Ishikawa (cell line): ENCODE measurements around the gene DPT.

Source experiments
- CEBPB ChIP-seq: IDR thresholded peaks from 2 replicates; pipeline ENCODE4 v1.6.1; 2012
- CREB1 ChIP-seq: IDR thresholded peaks from 2 replicates; pipeline ENCODE4 v1.6.1; 2012; ENCODE audit warnings: low read depth
- EGR1 ChIP-seq: IDR thresholded peaks from 2 replicates; pipeline ENCODE4 v1.6.1; 2012
- EP300 ChIP-seq: IDR thresholded peaks from 2 replicates; pipeline ENCODE4 v1.6.1; 2012; ENCODE audit warnings: borderline replicate concordance
- FOXM1 ChIP-seq: IDR thresholded peaks from 2 replicates; pipeline ENCODE4 v1.6.1; 2012; ENCODE audit warnings: low read depth, borderline replicate concordance
- MAX ChIP-seq: IDR thresholded peaks from 2 replicates; pipeline ENCODE4 v1.6.1; 2012
- NFIC ChIP-seq: IDR thresholded peaks from 2 replicates; pipeline ENCODE4 v1.6.1; 2012
- RAD21 ChIP-seq: IDR thresholded peaks from 2 replicates; pipeline ENCODE4 v1.6.1; 2012; ENCODE audit warnings: low read depth
- REST ChIP-seq: IDR thresholded peaks from 2 replicates; pipeline ENCODE4 v1.6.1; 2012; ENCODE audit warnings: low read depth, mild to moderate bottlenecking
- TAF1 ChIP-seq: IDR thresholded peaks from 2 replicates; pipeline ENCODE4 v1.6.1; 2012; ENCODE audit warnings: low read depth, mild to moderate bottlenecking
- TCF12 ChIP-seq: IDR thresholded peaks from 2 replicates; pipeline ENCODE4 v1.6.1; 2012; ENCODE audit warnings: low read depth
- TEAD4 ChIP-seq: IDR thresholded peaks from 2 replicates; pipeline ENCODE4 v1.6.1; 2012
- YY1 ChIP-seq: IDR thresholded peaks from 2 replicates; pipeline ENCODE4 v1.6.1; 2012; ENCODE audit warnings: low read depth
- ZBTB7A ChIP-seq: IDR thresholded peaks from 2 replicates; pipeline ENCODE4 v1.6.1; 2012; ENCODE audit warnings: low read depth
- TF ChIP-seq, protein P1 (sequence below): IDR thresholded peaks from 2 replicates; pipeline ENCODE4 v1.6.1; 2012

Gene DPT

DNA sequence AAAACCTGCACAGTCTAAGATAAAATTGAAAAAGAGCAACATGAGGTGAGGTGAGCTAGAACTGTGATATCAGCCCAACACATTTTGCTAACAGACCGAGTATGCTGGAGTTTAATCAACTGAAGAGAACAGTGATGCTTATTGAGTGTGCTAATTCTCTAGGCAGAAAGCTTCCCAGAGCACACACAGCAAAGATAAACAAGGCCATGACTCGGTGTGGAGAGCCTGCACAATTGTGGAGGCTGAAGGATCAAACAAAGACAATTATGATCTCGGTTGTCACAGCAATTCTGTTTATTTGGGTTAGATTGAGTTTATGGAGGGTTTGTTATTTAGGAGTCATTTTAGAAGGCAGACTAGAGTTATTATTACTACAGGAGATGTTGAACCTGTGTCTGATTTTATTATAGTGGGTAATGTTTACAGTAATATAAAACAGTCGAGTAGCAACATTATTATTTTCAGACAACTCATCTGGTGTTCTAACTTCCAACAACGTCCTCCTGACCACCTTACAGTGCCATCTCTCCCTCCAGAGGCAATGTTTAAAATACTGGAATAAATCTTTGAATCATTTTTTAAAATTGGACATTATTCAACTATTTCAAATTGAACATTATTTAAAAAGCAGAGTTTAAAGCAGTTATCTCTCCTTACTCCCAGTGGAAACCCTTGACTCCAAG, 40.2 kb downstream of the DPT start:
- TF ChIP-seq CREB1, result no peak
- no peak for TF ChIP-seq MAX
- TF ChIP-seq RAD21, result no peak
- no peak for TF ChIP-seq ZBTB7A
- TF ChIP-seq TEAD4, result no peak
- no peak for TF ChIP-seq TCF12
- TF ChIP-seq CEBPB, result no peak
- TF ChIP-seq FOXM1, result no peak
- no peak for TF ChIP-seq EP300
- TF ChIP-seq YY1, result no peak
- TF ChIP-seq EGR1, result no peak
- TF ChIP-seq TAF1, result no peak
- TF ChIP-seq NFIC, result no peak
- TF ChIP-seq, protein P1, sequence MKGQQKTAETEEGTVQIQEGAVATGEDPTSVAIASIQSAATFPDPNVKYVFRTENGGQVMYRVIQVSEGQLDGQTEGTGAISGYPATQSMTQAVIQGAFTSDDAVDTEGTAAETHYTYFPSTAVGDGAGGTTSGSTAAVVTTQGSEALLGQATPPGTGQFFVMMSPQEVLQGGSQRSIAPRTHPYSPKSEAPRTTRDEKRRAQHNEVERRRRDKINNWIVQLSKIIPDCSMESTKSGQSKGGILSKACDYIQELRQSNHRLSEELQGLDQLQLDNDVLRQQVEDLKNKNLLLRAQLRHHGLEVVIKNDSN, result no peak

- TF ChIP-seq RAD21 (peak; percentile 30; the same call in 1 of the 2 replicates), TAF1 (no peak), TCF12 (no peak), CREB1 (no peak), ZBTB7A (no peak)
These were observed 41.2 kb downstream of the DPT start for GRCh38 chr1:168687816-168688215.

GRCh38 chr1:168686666-168687065, 42.3 kb downstream of the DPT start:
- TF ChIP-seq CREB1, result no peak
- no peak for TF ChIP-seq RAD21
- no peak for TF ChIP-seq TEAD4
- TF ChIP-seq EGR1, result no peak
- TF ChIP-seq ZBTB7A, result no peak
- TF ChIP-seq CEBPB, result no peak
- no peak for TF ChIP-seq TAF1
- TF ChIP-seq, protein P1, result no peak
- no peak for TF ChIP-seq FOXM1
- no peak for TF ChIP-seq NFIC
- no peak for TF ChIP-seq YY1
- TF ChIP-seq EP300, result no peak

- TF ChIP-seq RAD21 (no peak), CEBPB (no peak), ZBTB7A (no peak), TEAD4 (no peak), YY1 (no peak), FOXM1 (no peak), TAF1 (no peak), CREB1 (no peak), MAX (no peak), TCF12 (no peak), NFIC (no peak), EGR1 (no peak), REST (no peak), EP300 (no peak)
- TF ChIP-seq, protein P1, result no peak
These were observed 45.1 kb downstream of the DPT start for GRCh38 chr1:168683871-168684270.

GRCh38 chr1:168676861-168677260, 52.1 kb downstream of the DPT start:
- TF ChIP-seq CEBPB (no peak), REST (no peak), TEAD4 (no peak), MAX (no peak), ZBTB7A (no peak), NFIC (no peak), FOXM1 (no peak), YY1 (no peak), TAF1 (no peak), CREB1 (no peak), RAD21 (no peak), EGR1 (no peak)
- TF ChIP-seq, protein P1, result no peak
